Nephron progenitor cell (in vitro differentiated cells): ENCODE data around the gene TMEM115.
"Not testable (repeated sequence)": the region's sequence is repeated elsewhere in the genome, so short reads cannot be mapped to it uniquely, and the experiment has no call there.

Experiments
- DNase-seq: peaks from one replicate; pipeline ENCODE4 v3.0.0; 2021
- H3K27ac Mint-ChIP-seq: 2 replicates; pipeline ENCODE4 v1.8.0; 2021; ENCODE audit warnings: mild to moderate bottlenecking, moderate library complexity, mixed read lengths
- H3K27me3 Mint-ChIP-seq: 2 replicates; pipeline ENCODE4 v1.8.0; 2021; ENCODE audit warnings: mild to moderate bottlenecking, low read depth, mixed read lengths; ENCODE audit not compliant: poor library complexity
- H3K36me3 Mint-ChIP-seq: 2 replicates; pipeline ENCODE4 v1.8.0; 2021; ENCODE audit warnings: low read depth, mixed read lengths
- H3K4me1 Mint-ChIP-seq: 2 replicates; pipeline ENCODE4 v1.8.0; 2021; ENCODE audit warnings: mixed read lengths
- H3K4me3 Mint-ChIP-seq: 2 replicates; pipeline ENCODE4 v1.8.0; 2021; ENCODE audit warnings: mild to moderate bottlenecking, moderate library complexity, mixed read lengths
- H3K9me3 Mint-ChIP-seq: 2 replicates; pipeline ENCODE4 v1.8.0; 2021; ENCODE audit warnings: mild to moderate bottlenecking, moderate library complexity, mixed read lengths
- CTCF ChIP-seq: fragments of 200-600 bp; sonication (generic); IDR thresholded peaks from 2 replicates; pipeline ENCODE4 v1.5.0; 2021; ENCODE audit warnings: antibody characterized with exemption

TMEM115 gene

DNA sequence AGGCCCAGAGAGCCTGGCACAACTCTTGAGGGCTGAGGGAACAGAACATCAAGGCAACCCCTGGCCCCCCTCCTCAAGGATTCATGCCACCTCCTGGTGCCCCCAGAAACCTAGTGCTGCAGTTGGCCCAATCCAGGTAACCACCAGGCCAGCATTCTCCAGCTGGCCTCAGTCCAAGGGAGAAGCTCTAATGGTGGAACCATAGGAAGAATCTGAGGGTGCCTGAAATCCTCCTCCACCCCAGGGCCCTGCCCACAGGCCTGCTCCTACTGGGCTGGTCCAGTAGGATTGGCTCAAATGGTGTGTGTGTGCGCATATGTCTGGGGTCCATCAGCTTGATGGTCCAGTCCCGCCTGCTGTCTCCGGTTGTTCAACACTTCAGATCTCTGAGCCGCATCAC is 44.5 kb downstream of the TMEM115 start:
- Mint-ChIP-seq H3K27me3 (no peaks in the 10 kb centered on the region), H3K4me3 (no peak overlapping the region), H3K36me3 (peaks cover 57% of the 10 kb centered on the region)

DNA sequence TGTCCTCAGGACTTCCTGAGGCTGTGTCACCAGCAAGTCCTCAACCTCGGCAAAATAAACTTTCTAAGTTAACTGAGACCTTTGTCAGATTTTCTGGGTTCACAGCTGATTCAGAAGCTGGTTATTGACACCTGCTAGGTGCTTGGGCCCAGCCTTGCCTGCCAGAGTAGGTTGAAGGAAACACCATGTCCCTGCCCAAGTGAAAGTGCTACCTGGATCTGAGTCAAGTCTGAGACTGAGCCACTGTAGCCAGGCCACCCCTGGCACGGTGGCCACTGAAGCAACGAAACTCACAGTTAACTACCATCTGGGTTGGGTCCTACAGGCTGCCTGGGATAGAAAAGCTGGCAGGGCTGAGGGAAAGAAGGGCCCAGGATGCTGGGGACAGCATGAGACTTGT is 45.0 kb downstream of the TMEM115 start:
- Mint-ChIP-seq H3K27me3 (no peaks in the 10 kb centered on the region), H3K4me3 (no peak overlapping the region), H3K36me3 (peaks cover 58% of the 10 kb centered on the region), H3K4me1 (peaks cover 38% of the 10 kb centered on the region), H3K9me3 (peaks cover 28% of the 10 kb centered on the region), H3K27ac (peak overlapping the region; percentile 62)
- no peak for DNase-seq
- TF ChIP-seq CTCF: no peak

More for the DNA sequence above, 44.5 kb downstream of the TMEM115 start:
- no peak for DNase-seq
- Mint-ChIP-seq H3K9me3 (peaks cover 23% of the 10 kb centered on the region), H3K27ac (peak overlapping the region; percentile 74), H3K4me1 (peaks cover 43% of the 10 kb centered on the region)
- no peak for TF ChIP-seq CTCF

GRCh38 chr3:50312041-50312440 is 47.3 kb downstream of the TMEM115 start:
- not testable (repeated sequence) for H3K4me3 Mint-ChIP-seq, H3K27ac Mint-ChIP-seq, H3K27me3 Mint-ChIP-seq, DNase-seq
- Mint-ChIP-seq H3K4me1 (peaks cover 16% of the 10 kb centered on the region), H3K36me3 (peaks cover 55% of the 10 kb centered on the region), H3K9me3 (peaks cover 51% of the 10 kb centered on the region)
